Measurements from ENCODE around the gene NTN5. TPM values are rescaled to one million over a fixed set of nuclear protein-coding genes. Genes with fewer than 3 reads are reported as not detected.
A peak's percentile ranks its signal among the peaks of the same experiment; 100 is the strongest.
"Not testable (repeated sequence)": the region's sequence is repeated elsewhere in the genome, so short reads cannot be mapped to it uniquely, and the experiment has no call there.

NTN5 gene
- total RNA-seq, 2 donors from 2014 or later: 0.54 to 2.8 TPM

DNA sequence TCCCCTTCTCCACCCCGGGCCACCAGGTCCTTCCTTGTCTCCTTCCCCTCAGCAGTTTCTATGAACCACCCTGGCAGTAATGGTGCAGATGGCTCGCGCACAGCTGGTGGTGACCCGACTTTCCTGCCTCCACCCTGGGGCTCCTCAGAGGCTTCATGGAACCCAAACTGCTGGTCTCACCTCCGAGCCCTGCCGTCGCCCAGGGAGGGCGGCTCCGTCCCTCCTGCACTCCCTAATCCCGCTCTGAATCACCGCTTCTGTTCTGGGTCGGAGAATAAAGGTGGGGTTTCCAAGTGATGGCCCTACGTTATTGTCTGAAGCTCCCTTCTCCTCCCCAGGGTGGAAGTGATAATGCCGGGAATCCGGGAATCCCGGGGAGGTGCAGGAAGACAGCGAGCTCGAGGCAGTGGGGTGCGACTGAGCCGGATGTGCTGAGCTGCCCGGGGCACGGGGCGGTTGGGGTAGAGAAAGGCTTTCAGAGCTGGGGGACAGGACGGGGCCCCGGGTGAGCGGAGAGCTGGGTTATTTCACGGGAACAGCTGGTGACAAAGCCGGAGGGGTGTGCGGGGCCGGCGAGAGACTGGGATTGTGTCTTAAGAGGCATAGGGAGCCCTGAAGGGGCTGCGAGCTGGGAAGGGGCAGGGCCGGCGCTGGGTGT lies 23.7 kb upstream of the NTN5 start:
- Histone ChIP-seq H3K4me1 (ENCODE audit: control insufficient read depth in 1 of 2, low read depth in 2 of 2) (no peaks in the 10 kb centered on the region), H3K36me3 (peaks cover 2% of the 10 kb centered on the region), H3K4me3 (peak overlapping the region; percentile 53), H3K9me3 (no peaks in the 10 kb centered on the region), H3K27me3 (replicated peaks; ENCODE audit: insufficient read depth) (no peaks in the 10 kb centered on the region), H3K27ac (no peak overlapping the region)
- ATAC-seq (ENCODE audit: insufficient number of reproducible peaks, low FRiP score, low read depth): no peak
- DNase-seq (ENCODE audit: low spot score): no peak
- TF ChIP-seq, protein P1, sequence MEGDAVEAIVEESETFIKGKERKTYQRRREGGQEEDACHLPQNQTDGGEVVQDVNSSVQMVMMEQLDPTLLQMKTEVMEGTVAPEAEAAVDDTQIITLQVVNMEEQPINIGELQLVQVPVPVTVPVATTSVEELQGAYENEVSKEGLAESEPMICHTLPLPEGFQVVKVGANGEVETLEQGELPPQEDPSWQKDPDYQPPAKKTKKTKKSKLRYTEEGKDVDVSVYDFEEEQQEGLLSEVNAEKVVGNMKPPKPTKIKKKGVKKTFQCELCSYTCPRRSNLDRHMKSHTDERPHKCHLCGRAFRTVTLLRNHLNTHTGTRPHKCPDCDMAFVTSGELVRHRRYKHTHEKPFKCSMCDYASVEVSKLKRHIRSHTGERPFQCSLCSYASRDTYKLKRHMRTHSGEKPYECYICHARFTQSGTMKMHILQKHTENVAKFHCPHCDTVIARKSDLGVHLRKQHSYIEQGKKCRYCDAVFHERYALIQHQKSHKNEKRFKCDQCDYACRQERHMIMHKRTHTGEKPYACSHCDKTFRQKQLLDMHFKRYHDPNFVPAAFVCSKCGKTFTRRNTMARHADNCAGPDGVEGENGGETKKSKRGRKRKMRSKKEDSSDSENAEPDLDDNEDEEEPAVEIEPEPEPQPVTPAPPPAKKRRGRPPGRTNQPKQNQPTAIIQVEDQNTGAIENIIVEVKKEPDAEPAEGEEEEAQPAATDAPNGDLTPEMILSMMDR (IDR thresholded peaks at IDR 0.05): no peak

GRCh38 chr19:48695743-48696352 lies 23.0 kb upstream of the NTN5 start, which contains the start of gene FUT2:
TSS of gene FUT2 (plus strand) at chr19:48695971. CDS start at chr19:48702957, 6,986 bp downstream.
- Histone ChIP-seq H3K4me3 (peak within 1 kb of the TSS; percentile 53), H3K9me3 (no peaks in the 10 kb centered on the region), H3K27ac (no peak within 1 kb of the TSS), H3K4me1 (ENCODE audit: control insufficient read depth in 1 of 2, low read depth in 2 of 2) (no peaks in the 10 kb centered on the region), H3K36me3 (peaks cover 2% of the 10 kb centered on the region), H3K27me3 (replicated peaks; ENCODE audit: insufficient read depth) (no peaks in the 10 kb centered on the region)
- ATAC-seq (ENCODE audit: insufficient number of reproducible peaks, low FRiP score, low read depth) (no peak), DNase-seq (ENCODE audit: low spot score) (no peak)
- TF ChIP-seq, protein P1 (IDR thresholded peaks at IDR 0.05): no peak

- not testable (repeated sequence) for H3K27ac ChIP-seq; H3K4me1 ChIP-seq (ENCODE audit: control insufficient read depth in 1 of 2, low read depth in 2 of 2); ATAC-seq (ENCODE audit: insufficient number of reproducible peaks, low FRiP score, low read depth); H3K4me3 ChIP-seq; H3K36me3 ChIP-seq; DNase-seq (ENCODE audit: low spot score); H3K27me3 ChIP-seq (replicated peaks; ENCODE audit: insufficient read depth); H3K9me3 ChIP-seq
These were observed 20.8 kb upstream of the NTN5 start for GRCh38 chr19:48693629-48694028.

DNA sequence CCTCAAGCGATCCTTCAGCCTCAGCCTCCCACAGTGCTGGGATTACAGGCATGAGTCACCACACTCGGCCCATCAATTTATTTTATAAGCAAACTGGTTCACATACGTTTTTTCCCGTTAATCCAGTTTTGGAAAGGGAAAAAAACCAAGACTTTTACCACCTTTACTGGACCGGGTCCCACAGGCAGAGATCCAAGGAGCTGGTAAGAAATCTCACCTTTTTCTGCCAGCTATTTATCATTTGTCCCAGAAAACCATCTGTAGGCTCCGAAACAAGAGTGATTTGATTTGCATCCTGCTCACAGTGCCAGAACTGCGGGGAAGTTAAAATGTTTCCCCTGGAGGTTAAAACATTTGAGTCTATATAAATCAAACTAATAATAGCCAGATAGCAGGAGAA lies 16.6 kb upstream of the NTN5 start:
- TF ChIP-seq, protein P1 (IDR thresholded peaks at IDR 0.05): no peak
- Histone ChIP-seq H3K36me3 (peaks cover 2% of the 10 kb centered on the region), H3K9me3 (no peaks in the 10 kb centered on the region), H3K27me3 (replicated peaks; ENCODE audit: insufficient read depth) (no peaks in the 10 kb centered on the region), H3K4me1 (ENCODE audit: control insufficient read depth in 1 of 2, low read depth in 2 of 2) (no peaks in the 10 kb centered on the region), H3K4me3 (no peak overlapping the region), H3K27ac (no peak overlapping the region)
- DNase-seq (ENCODE audit: low spot score) (no peak), ATAC-seq (ENCODE audit: insufficient number of reproducible peaks, low FRiP score, low read depth) (no peak)

DNA sequence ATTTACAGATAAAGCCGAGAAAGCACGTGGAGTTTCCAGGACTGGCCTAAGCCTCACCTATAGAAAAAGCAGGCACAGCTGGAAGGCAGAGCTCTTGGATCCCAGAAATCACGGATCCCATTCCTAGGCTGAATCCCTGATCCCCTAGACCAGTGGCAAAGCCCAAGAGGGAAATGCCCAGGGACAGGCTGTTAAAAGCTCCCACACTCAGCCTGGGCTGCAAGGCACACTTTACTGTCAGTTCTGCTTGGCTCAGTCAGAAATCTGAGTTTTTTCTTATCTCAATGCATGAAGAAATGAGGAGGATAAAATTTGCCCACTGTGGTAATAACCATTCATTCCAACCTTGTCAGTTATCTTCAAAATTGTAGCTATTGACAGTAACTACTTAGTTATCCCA lies 15.0 kb upstream of the NTN5 start:
- Histone ChIP-seq H3K9me3 (no peaks in the 10 kb centered on the region), H3K4me3 (no peak overlapping the region), H3K36me3 (peaks cover 2% of the 10 kb centered on the region), H3K4me1 (ENCODE audit: control insufficient read depth in 1 of 2, low read depth in 2 of 2) (no peaks in the 10 kb centered on the region), H3K27me3 (replicated peaks; ENCODE audit: insufficient read depth) (no peaks in the 10 kb centered on the region), H3K27ac (no peak overlapping the region)
- DNase-seq (ENCODE audit: low spot score) (no peak), ATAC-seq (ENCODE audit: insufficient number of reproducible peaks, low FRiP score, low read depth) (no peak)
- TF ChIP-seq, protein P1 (IDR thresholded peaks at IDR 0.05): no peak

- not testable (repeated sequence) for H3K27me3 ChIP-seq (replicated peaks; ENCODE audit: insufficient read depth); H3K36me3 ChIP-seq; H3K9me3 ChIP-seq; H3K4me1 ChIP-seq (ENCODE audit: control insufficient read depth in 1 of 2, low read depth in 2 of 2); H3K27ac ChIP-seq; ATAC-seq (ENCODE audit: insufficient number of reproducible peaks, low FRiP score, low read depth); DNase-seq (ENCODE audit: low spot score); H3K4me3 ChIP-seq
These were observed 13.8 kb upstream of the NTN5 start for GRCh38 chr19:48686637-48687036.

All from thoracic aorta (tissue), 2 donors.